DND-41 (cell line): ENCODE measurements around the gene ST6GALNAC1.

Source experiments
- CTCF ChIP-seq: IDR thresholded peaks from 2 replicates; pipeline ENCODE4 v1.5.1; 2012; ENCODE audit warnings: borderline replicate concordance, low read length, moderate library complexity, mild to moderate bottlenecking; ENCODE audit not compliant: poor library complexity, severe bottlenecking; ENCODE audit errors: extremely low read depth
- EZH2 ChIP-seq: IDR thresholded peaks from 3 replicates; pipeline ENCODE4 v1.6.1; 2012; ENCODE audit warnings: borderline replicate concordance, low read depth, mild to moderate bottlenecking, moderate library complexity, low read length, inconsistent platforms; ENCODE audit not compliant: severe bottlenecking

GRCh38 chr17:76638263-76638662, 5.3 kb downstream of the ST6GALNAC1 start:
- TF ChIP-seq CTCF (no peak), EZH2 (no peak)
